ENCODE results near the gene FAM222B.
A peak's percentile ranks its signal among the peaks of the same experiment; 100 is the strongest.

The FAM222B gene

GRCh38 chr17:28858801-28859355 is 16.3 kb upstream of the FAM222B start:
- TF ChIP-seq CTCF (conservative IDR thresholded peaks at IDR 0.05) = no peak
- H3K27ac ChIP-seq = no peak overlapping the region

DNA sequence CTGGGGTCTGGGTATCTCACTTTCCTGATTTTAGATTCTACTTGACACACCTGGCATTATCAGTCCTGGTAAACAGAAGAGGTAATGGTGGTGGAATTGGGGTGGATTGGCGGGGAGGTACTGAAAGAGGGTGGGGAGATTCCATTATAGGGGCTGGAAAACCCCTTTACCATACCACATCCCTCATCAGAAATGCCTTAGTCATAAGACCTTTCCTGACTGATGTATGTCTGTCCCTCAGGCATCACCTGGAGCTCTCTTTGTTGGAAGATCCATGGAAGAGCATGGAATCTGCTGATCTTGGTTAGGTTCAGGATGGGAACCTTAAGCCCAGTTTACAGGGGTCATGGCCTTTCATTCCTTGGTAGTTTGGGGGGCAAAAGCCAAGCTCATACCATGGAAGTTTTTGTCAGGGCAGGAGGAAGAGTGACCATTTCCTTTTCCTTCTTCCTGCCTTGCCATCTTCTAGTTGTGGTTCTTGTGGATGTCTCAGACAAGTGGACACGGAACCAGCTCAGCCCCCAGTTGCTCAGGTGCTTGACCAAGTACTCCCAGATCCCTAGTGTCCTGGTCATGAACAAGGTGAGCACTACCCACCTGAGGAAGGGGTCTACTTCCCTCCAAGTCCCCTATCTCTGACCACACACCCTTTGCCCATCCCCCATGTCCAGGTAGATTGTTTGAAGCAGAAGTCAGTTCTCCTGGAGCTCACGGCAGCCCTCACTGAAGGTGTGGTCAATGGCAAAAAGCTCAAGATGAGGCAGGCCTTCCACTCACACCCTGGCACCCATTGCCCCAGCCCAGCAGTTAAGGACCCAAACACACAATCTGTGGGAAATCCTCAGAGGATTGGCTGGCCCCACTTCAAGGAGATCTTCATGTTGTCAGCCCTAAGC is 15.6 kb upstream of the FAM222B start:
- no peak for TF ChIP-seq CTCF (conservative IDR thresholded peaks at IDR 0.05)
- H3K27ac ChIP-seq = no peak overlapping the region

DNA sequence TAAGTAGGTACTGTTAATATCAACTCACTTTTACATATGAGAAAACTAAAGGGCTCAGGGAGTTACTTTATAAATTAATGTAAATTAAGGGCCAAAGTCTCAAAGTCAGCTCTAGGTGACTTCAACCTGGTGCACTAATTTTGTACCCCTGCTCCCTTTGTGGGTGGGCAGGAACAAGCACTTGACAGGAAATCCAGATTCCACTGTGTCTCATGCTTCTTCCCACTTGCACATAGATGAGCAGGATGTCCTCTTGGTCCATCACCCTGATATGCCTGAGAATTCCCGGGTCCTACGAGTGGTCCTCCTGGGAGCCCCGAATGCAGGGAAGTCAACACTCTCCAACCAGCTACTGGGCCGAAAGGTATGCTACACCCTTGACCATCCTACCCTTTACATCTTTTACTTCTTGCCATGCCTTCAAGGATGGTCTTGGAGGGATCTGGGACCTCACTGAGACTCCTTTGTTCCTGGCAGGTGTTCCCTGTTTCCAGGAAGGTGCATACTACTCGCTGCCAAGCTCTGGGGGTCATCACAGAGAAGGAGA is 13.5 kb upstream of the FAM222B start:
- no peak for TF ChIP-seq CTCF (conservative IDR thresholded peaks at IDR 0.05)
- no peak overlapping the region for H3K27ac ChIP-seq

- TF ChIP-seq CTCF (conservative IDR thresholded peaks at IDR 0.05) = no peak
- H3K27ac ChIP-seq = peak overlapping the region; percentile 88
These were observed 12.7 kb upstream of the FAM222B start for GRCh38 chr17:28855336-28855679.

DNA sequence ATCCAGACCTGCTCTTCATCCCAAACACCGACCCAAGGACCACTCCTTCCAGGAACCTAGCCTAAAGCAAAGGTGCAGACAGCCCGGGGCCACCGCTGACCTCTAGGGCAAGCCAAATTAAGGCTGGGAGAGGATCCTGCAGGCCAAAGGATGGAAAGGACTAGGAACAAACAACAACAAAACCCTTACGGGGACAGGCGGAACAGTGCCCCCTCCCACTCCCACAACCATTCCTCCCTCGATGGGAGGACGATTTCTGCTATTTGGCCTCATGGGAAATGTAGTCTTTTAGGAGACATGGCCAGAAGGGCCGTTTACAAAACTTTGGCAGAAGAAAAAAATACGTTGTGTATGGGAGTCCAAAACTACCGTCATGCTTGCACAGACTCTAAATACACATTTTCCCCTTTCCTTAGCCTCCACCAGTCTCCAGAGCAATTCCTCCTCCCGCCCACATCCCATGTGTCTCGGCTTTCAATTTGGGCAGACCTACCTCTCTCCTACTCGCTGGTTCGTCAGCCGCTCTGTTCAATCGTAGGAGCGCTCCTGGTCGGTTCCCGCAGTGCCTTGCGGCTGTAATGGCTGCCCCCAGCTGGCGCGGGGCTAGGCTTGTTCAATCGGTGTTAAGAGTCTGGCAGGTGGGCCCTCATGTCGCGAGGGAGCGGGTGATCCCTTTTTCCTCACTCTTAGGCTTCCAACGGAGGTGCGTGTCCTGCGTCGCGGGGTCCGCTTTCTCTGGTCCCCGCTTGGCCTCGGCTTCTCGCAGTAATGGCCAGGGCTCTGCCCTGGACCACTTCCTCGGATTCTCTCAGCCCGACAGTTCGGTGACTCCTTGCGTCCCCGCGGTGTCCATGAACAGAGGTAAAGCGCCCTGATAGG is 12.1 kb upstream of the FAM222B start, which contains the start of gene ERAL1:
TSS of gene ERAL1 (plus strand) at position 560 of the 879 bp plus-strand sequence. CDS start at position 579, 19 bp downstream.
- H3K27ac ChIP-seq = peak within 1 kb of the TSS; percentile 88
- 0 out of 2 replicates have a peak, but pooled peaks have one; percentile 17 for TF ChIP-seq CTCF (conservative IDR thresholded peaks at IDR 0.05)

DNA sequence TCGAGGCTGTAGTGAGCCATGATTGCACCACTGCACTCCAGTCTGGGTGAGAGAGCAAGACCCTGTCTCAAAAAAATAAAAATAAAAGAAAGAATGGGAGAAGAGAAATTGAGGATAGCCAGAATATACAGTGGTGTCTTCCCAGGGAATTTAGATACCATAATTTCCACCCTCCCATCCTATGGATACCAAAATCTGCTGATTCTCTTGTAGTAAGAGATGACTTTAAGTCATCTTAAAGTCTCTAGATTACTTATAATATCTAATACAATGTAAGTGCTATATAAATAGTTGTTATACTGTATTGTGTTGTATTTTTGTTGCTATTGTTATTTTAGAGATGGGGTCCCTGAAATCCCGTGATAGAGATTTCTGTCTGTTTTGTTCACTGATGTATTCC is 10.7 kb upstream of the FAM222B start:
- no peak overlapping the region for H3K27ac ChIP-seq
- no peak for TF ChIP-seq CTCF (conservative IDR thresholded peaks at IDR 0.05)
